GM21576 (cell line): ENCODE measurements around the gene OR51A7.
"Not testable (repeated sequence)": the region's sequence is repeated elsewhere in the genome, so short reads cannot be mapped to it uniquely, and the experiment has no call there.

Experiments used
- ATAC-seq: cut with Tn5 transposase; IDR thresholded peaks from one replicate; pipeline ENCODE4 v1.9.1; 2021; ENCODE audit warnings: mild to moderate bottlenecking, moderate library complexity; ENCODE audit not compliant: unreplicated experiment

Gene OR51A7, protein sequence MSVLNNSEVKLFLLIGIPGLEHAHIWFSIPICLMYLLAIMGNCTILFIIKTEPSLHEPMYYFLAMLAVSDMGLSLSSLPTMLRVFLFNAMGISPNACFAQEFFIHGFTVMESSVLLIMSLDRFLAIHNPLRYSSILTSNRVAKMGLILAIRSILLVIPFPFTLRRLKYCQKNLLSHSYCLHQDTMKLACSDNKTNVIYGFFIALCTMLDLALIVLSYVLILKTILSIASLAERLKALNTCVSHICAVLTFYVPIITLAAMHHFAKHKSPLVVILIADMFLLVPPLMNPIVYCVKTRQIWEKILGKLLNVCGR

DNA sequence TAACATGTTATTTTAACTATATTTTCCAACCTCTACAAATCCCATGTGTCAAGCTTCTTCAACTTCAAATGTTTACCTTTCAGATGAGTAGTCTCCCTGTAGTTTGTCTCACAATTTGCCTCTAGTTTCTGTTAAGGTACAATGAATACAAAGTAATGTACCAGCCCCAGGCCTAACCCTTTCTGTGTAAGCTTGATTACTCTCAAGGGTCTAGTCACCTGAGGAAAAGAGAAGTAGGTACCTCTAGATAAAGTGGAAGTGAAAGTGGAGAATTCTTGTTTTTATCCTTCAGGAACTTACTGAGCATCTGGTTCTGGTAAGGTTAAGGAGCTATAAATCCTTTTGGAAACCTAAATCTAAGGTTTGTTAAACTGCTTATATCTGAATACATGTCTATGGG lies at the start of gene OR51A7:
Gene OR51A7, plus strand, starts transcription at position 300 of the 400 bp plus-strand sequence. CDS start 3,587 bp downstream, outside the sequence.
- no peak for ATAC-seq

DNA sequence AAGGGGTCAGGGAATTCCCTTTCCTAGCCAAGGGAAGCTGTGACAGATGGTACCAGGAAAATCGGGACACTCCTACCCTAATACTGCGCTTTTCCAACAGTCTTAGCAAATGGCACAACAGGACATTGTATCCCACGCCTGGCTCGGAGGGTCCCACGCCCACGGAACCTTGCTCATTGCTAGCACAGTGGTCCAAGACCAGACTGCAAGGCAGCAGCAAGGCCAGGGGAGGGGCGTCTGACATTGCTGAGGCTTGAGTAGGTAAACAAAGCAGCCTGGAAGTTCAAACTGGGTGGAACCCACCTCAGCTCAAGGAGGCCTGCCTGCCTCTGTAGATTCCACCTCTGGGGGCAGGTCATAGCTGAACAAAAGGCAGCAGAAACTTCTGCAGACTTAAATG lies 49.3 kb upstream of the OR51A7 start:
- ATAC-seq: not testable (repeated sequence)

DNA sequence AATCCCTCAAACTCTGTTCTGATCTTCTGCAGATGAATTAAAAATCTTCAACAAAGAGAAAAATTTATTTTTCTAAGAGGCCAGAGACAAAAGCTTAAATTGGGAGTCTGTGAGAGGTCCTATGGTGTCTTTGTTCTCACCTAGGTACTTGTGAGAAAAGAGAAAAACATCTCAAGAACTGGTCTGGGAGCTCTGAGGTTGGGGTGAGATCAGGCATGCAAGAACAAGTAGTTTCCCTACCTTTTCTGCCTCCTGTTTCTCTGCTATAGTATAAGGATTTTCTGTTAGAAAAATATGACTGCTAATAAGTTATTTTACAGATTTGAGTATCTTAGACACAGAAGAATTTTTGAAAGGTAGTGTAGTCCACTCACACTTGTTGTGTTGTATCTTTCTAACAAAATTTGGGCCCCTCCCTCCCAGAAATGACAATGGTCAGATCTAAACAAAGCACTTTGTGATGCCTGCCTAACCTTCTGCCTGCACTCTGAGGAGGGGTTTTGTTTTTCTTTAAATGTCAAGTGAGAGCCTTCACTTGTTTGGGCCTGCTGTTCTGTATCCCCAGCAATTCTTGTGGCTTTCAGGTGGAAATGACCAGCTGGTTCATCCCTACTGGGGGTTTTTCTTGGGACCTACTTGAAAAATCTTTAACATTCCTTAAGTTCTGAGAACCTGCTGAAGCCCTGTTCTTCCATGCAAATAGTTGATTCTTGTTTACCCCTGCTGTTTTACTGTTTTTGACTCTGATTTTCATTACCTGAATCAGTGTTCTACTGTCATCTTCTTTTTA lies 40.9 kb upstream of the OR51A7 start:
- no peak for ATAC-seq

DNA sequence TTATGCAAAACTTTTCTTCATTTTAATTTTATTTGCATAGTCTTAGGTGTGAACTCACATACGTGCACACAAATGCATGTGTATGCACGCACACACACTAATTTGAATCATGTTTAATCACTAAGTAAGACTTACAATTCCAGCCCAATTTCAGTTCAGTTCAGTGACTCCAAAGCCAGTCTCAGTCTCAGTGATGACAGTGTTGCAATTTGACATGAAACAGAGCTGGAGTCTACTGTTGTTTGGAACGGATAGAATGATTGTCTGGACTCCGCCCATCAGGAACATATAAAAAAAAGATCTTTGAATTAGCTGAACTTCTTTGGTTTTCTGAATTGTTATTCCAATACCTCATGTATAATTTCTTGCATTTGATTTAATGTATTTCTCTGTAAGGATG lies 39.7 kb upstream of the OR51A7 start:
- no peak for ATAC-seq

DNA sequence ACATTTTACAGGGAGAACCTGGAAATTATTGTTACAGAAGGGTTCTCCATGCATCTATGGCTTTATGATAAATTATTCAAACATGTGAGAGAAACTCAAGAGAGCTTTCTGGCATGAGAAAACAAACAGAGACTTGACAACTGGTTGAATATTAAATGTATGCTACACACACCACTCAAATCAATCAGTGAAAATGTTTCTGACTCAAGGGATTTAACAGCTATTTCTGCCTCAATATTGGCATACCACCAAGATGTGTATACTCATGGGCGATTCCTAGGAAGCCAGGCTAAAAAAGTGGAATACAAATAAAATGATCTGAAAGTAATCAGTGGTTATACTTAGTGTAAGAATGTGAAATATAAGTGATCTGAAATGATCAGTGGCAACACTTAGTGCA lies 37.7 kb upstream of the OR51A7 start:
- no peak for ATAC-seq

GRCh38 chr11:4881188-4881587 lies 22.4 kb upstream of the OR51A7 start:
- ATAC-seq: no peak

GRCh38 chr11:4881860-4882500 lies 21.6 kb upstream of the OR51A7 start, which contains the start of gene OR51T1:
Gene OR51T1, plus strand, starts transcription at chr11:4881900. Its CDS starts 0 bp downstream, at chr11:4881900.
- no peak for ATAC-seq

- ATAC-seq: no peak
Observed at GRCh38 chr11:4882543-4882942, 21.0 kb upstream of the OR51A7 start.

- no peak for ATAC-seq
Observed at GRCh38 chr11:4884361-4884760, 19.2 kb upstream of the OR51A7 start.

GRCh38 chr11:4886186-4886585 lies 17.4 kb upstream of the OR51A7 start:
- ATAC-seq: no peak

DNA sequence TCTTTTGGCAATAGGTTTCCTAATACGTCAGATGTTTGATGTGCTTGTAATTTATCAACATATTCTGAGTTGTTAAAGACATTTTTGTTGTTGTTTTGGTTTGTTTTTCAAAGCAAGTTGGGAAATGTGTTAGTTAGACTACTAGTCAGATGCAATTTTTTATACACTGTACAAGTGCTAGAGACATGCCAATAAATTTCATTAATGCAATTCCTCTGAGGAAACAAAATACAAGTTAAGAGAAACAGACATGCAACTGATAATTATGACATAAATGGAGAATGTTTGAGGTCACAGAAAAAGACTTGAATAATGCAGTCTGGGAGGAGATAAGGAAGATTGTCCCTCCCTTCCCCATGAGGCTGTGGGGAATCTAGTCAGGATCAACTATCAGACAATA lies 16.0 kb upstream of the OR51A7 start:
- no peak for ATAC-seq

DNA sequence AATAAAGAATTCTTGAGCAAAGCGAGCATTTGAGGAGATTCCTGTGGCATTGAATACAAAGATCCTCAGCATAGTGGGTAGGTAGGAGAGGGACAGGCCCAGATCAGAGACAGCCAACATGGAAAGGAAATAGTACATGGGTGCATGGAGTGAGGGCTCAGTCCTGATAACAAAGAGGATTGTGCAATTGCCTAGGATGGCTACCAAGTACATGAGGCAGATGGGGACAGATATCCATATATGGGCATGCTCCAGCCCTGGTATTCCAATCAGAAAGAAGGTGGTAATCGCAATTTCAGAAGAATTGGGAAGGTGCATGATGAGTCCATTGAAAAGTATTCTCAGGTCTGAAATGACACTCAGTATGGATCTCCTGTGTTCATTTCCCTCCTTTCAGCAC lies 13.3 kb upstream of the OR51A7 start:
- ATAC-seq: no peak

GRCh38 chr11:4891996-4892640 lies 11.5 kb upstream of the OR51A7 start:
- ATAC-seq: no peak

DNA sequence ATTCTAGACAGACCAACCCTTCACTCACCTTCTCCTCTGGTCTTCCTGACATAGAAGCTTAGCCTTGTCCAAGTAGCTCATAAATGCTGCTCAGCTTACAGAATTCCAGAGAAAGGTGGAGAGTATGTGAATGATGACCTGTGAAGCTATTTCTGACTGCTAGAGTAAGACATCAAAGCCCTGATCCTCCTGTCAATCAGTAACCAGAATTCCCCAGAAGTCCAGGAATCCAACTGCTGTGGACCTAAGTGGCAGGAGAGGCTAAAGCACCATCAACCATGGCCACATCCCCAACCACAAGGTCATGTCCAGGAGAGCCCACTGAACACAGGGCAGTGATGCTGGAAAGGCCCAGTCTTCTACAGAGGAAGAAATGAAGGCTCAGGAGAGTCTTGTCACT lies 13.0 kb downstream of the OR51A7 start:
- ATAC-seq: no peak

- ATAC-seq: no peak
Observed at GRCh38 chr11:4919250-4919649, 15.7 kb downstream of the OR51A7 start, which contains the start of gene OR51G2. Gene OR51G2, minus strand, starts transcription at chr11:4919350. Its CDS starts 3,687 bp downstream, at chr11:4915663.

- ATAC-seq: no peak
Observed at GRCh38 chr11:4921796-4922195, 18.2 kb downstream of the OR51A7 start.

- ATAC-seq: no peak
Observed at GRCh38 chr11:4922304-4922703, 18.7 kb downstream of the OR51A7 start.

DNA sequence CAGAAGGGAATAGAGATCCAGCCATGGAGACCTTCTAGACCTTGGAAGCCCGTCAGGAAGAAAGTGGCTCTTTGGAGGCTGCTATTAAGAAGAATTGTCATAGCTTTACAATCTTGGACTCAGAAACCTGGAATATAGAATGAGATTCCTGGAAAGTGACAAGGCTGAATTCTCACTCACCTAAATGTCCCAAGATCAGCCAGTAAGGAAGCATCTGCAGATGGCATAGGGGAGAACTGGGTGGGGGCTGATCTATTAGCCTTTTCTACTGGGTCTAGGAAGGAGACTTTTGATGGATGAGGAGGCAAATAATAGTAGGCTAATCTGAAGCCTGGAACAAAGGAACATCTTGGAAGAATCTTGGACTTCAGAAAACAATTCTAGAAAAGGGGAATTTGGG lies 20.7 kb downstream of the OR51A7 start, which contains the start of gene OR51G1:
Gene OR51G1, minus strand, starts transcription at position 101 of the 400 bp plus-strand sequence. Its CDS starts 0 bp downstream, at position 101.
- ATAC-seq: no peak

- ATAC-seq: no peak
Observed at GRCh38 chr11:4926608-4927007, 23.0 kb downstream of the OR51A7 start.

GRCh38 chr11:4932751-4933150 lies 29.2 kb downstream of the OR51A7 start:
- no peak for ATAC-seq

DNA sequence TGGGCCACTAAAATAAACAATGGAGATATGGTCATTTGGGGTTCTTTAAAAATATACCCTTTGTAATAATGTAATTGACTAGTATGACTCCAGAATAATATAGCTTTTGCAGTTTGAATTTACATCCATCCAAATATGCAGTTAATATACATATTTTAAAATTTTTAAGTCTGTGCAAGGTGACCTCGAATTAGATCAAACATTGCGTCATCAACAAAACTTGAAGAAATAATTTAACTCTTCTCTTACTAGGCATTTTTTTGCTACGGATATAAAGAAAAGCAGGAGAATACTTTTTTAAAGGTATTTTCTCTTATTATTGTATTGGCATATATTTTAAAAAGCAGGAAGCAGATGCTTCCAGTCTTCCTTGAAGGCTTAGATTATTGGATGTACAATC lies 33.2 kb downstream of the OR51A7 start:
- no peak for ATAC-seq
